Colonic mucosa (tissue), 2 donors: ENCODE data around the gene RTP5. TPM values are rescaled to one million over a fixed set of nuclear protein-coding genes. Genes with fewer than 3 reads are reported as not detected.

Experiments
- total RNA-seq, 2 donors: library from RNA; stranded (reverse); fragmentation: NEBNext Ultra II Directional in 1 of 2; extraction: Animal tissue kit (Norgen Biotek cat#: 25700) in 1 of 2; gene quantifications; one replicate each; pipeline ENCODE4 v1.2.1, GENCODE V29; 2021
- donor health status: DM: no; HTN: no; CAD: no.
- donor health status: DM: no; HTN: no; CAD: no.

RTP5 gene
- total RNA-seq, 2 donors from 2014 or later, result not detected

Other genes with a start within 250 kb of the RTP5 start
- gene THAP4, start 232.6 kb upstream of the RTP5 start, total RNA-seq, result 10 to 100 TPM; 66.6 to 68.0 TPM
- 100 to 1,000 TPM in 1 of 2 donors, 10 to 100 TPM in 1; 72.4 to 119 TPM for gene ATG4B, start 232.0 kb upstream of the RTP5 start, total RNA-seq
- 100 to 1,000 TPM in 1 of 2 donors, 10 to 100 TPM in 1; 22.6 to 106 TPM for gene DTYMK, start 182.9 kb upstream of the RTP5 start, total RNA-seq
- gene ING5, start 167.7 kb upstream of the RTP5 start, total RNA-seq, result 10 to 100 TPM; 18.3 to 44.2 TPM
- 10 to 100 TPM; 42.0 to 76.6 TPM for gene D2HGDH, start 135.1 kb upstream of the RTP5 start, total RNA-seq
- gene GAL3ST2, start 92.9 kb upstream of the RTP5 start, total RNA-seq, result 10 to 100 TPM; 34.2 to 70.2 TPM
- gene NEU4, start 60.5 kb upstream of the RTP5 start, total RNA-seq, result 10 to 100 TPM; 36.9 to 84.5 TPM
- gene PDCD1, start 10.8 kb upstream of the RTP5 start, total RNA-seq, result under 1 TPM; 0.21 to 0.35 TPM